Measurements from ENCODE around the gene NBPF3.
"Not testable (repeated sequence)": the region's sequence is repeated elsewhere in the genome, so short reads cannot be mapped to it uniquely, and the experiment has no call there.

The NBPF3 gene

GRCh38 chr1:21439721-21440629 lies at the start of gene NBPF3:
Gene NBPF3, plus strand, starts transcription at chr1:21440137. Its CDS starts 4,950 bp downstream, at chr1:21445087.
- DNase-seq (ENCODE audit: low spot score) = peak; percentile 93

GRCh38 chr1:21391497-21391896 lies 48.4 kb upstream of the NBPF3 start:
- DNase-seq (ENCODE audit: low spot score) = no peak

- DNase-seq (ENCODE audit: low spot score) = no peak
Measured at GRCh38 chr1:21392587-21393263, 47.2 kb upstream of the NBPF3 start.

GRCh38 chr1:21396516-21396915 lies 43.4 kb upstream of the NBPF3 start:
- DNase-seq (ENCODE audit: low spot score) = no peak

GRCh38 chr1:21397813-21398188 lies 42.1 kb upstream of the NBPF3 start:
- no peak for DNase-seq (ENCODE audit: low spot score)

- DNase-seq (ENCODE audit: low spot score) = not testable (repeated sequence)
Measured at GRCh38 chr1:21401726-21402346, 38.1 kb upstream of the NBPF3 start.

GRCh38 chr1:21406659-21407058 lies 33.3 kb upstream of the NBPF3 start:
- DNase-seq (ENCODE audit: low spot score) = no peak

GRCh38 chr1:21409897-21410296 lies 30.0 kb upstream of the NBPF3 start:
- DNase-seq (ENCODE audit: low spot score) = not testable (repeated sequence)

GRCh38 chr1:21414015-21414414 lies 25.9 kb upstream of the NBPF3 start:
- DNase-seq (ENCODE audit: low spot score) = no peak

- not testable (repeated sequence) for DNase-seq (ENCODE audit: low spot score)
Measured at GRCh38 chr1:21420378-21420777, 19.6 kb upstream of the NBPF3 start.

- not testable (repeated sequence) for DNase-seq (ENCODE audit: low spot score)
Measured at GRCh38 chr1:21421307-21421706, 18.6 kb upstream of the NBPF3 start.

GRCh38 chr1:21427798-21428480 lies 12.0 kb upstream of the NBPF3 start:
- DNase-seq (ENCODE audit: low spot score) = not testable (repeated sequence)

- not testable (repeated sequence) for DNase-seq (ENCODE audit: low spot score)
Measured at GRCh38 chr1:21428481-21429073, 11.4 kb upstream of the NBPF3 start.

- not testable (repeated sequence) for DNase-seq (ENCODE audit: low spot score)
Measured at GRCh38 chr1:21429210-21429609, 10.7 kb upstream of the NBPF3 start.

- not testable (repeated sequence) for DNase-seq (ENCODE audit: low spot score)
Measured at GRCh38 chr1:21430875-21431274, 9.1 kb upstream of the NBPF3 start.

GRCh38 chr1:21434394-21434793 lies 5.5 kb upstream of the NBPF3 start:
- DNase-seq (ENCODE audit: low spot score) = no peak

GRCh38 chr1:21435646-21436487 lies 4.1 kb upstream of the NBPF3 start:
- no peak for DNase-seq (ENCODE audit: low spot score)

- DNase-seq (ENCODE audit: low spot score) = no peak
Measured at GRCh38 chr1:21436488-21437340, 3.2 kb upstream of the NBPF3 start.

GRCh38 chr1:21437341-21437640 lies 2.6 kb upstream of the NBPF3 start:
- no peak for DNase-seq (ENCODE audit: low spot score)
